HepG2 (cell line): ENCODE measurements around the gene ENTPD6. TPM values are rescaled to one million over a fixed set of nuclear protein-coding genes. Genes with fewer than 3 reads are reported as not detected.

Source experiments
- ATF7-NPFF ChIP-seq: sonication (generic); formaldehyde crosslinking; IDR thresholded peaks from 2 replicates; pipeline ENCODE4 v1.8.1; 2023; ENCODE audit warnings: mild to moderate bottlenecking, low read depth, missing genetic modification reagents, moderate library complexity
- FOXA3 ChIP-seq: IDR thresholded peaks from 2 replicates; pipeline ENCODE4 v1.6.1; 2016; ENCODE audit warnings: missing genetic modification reagents, missing compliant biosample characterization
- GPN1 ChIP-seq: sonication (generic); formaldehyde crosslinking; IDR thresholded peaks from 2 replicates; pipeline ENCODE4 v1.5.1; 2020; ENCODE audit warnings: missing genetic modification reagents, borderline replicate concordance
- HES4 ChIP-seq: sonication (generic); formaldehyde crosslinking; IDR thresholded peaks from 2 replicates; pipeline ENCODE4 v1.9.0; 2021; ENCODE audit warnings: mild to moderate bottlenecking, missing genetic modification reagents, borderline replicate concordance
- NFIB ChIP-seq: sonication (generic); formaldehyde crosslinking; IDR thresholded peaks from 2 replicates; pipeline ENCODE4 v1.9.0; 2021; ENCODE audit warnings: missing genetic modification reagents, mild to moderate bottlenecking, borderline replicate concordance
- NR2C2 ChIP-seq: sonication (generic); formaldehyde crosslinking; IDR thresholded peaks from 2 replicates; pipeline ENCODE4 v1.4.0; 2020; ENCODE audit warnings: missing genetic modification reagents, mild to moderate bottlenecking, moderate library complexity, borderline replicate concordance
- SIN3B ChIP-seq: fragments of 150-350 bp; IDR thresholded peaks from 2 replicates; pipeline ENCODE4 v1.6.1; 2014; ENCODE audit warnings: low read length
- SOX5 ChIP-seq: IDR thresholded peaks from 2 replicates; pipeline ENCODE4 v1.6.1; 2016; ENCODE audit warnings: borderline replicate concordance
- SP4 ChIP-seq: sonication (generic); formaldehyde crosslinking; IDR thresholded peaks from 2 replicates; pipeline ENCODE4 v1.8.1; 2023; ENCODE audit warnings: mild to moderate bottlenecking, missing genetic modification reagents
- STAG1 ChIP-seq: sonication (generic); formaldehyde crosslinking; IDR thresholded peaks from 2 replicates; pipeline ENCODE4 v1.4.0; 2020; ENCODE audit warnings: missing genetic modification reagents
- ZBTB1 ChIP-seq: sonication (generic); formaldehyde crosslinking; IDR thresholded peaks from 2 replicates; pipeline ENCODE4 v1.4.0; 2020; ENCODE audit warnings: missing genetic modification reagents, borderline replicate concordance
- ZFP62 ChIP-seq: sonication (generic); formaldehyde crosslinking; IDR thresholded peaks from 2 replicates; pipeline ENCODE4 v1.4.0; 2020; ENCODE audit warnings: missing genetic modification reagents
- ZNF180 ChIP-seq: sonication (generic); formaldehyde crosslinking; IDR thresholded peaks from 2 replicates; pipeline ENCODE4 v1.4.0; 2020; ENCODE audit warnings: low read depth, missing genetic modification reagents, borderline replicate concordance
- ZNF557 ChIP-seq: sonication (generic); formaldehyde crosslinking; IDR thresholded peaks from 2 replicates; pipeline ENCODE4 v1.4.0; 2020; ENCODE audit warnings: missing genetic modification reagents
- ZNF761 ChIP-seq: sonication (generic); formaldehyde crosslinking; conservative IDR thresholded peaks from 2 replicates; pipeline ENCODE4 v1.4.0; 2020; ENCODE audit warnings: mild to moderate bottlenecking, missing genetic modification reagents
- ZNF766 ChIP-seq: sonication (generic); formaldehyde crosslinking; IDR thresholded peaks from 2 replicates; pipeline ENCODE4 v1.5.0; 2020; ENCODE audit warnings: missing genetic modification reagents, borderline replicate concordance
- ZNF800 ChIP-seq: sonication (generic); formaldehyde crosslinking; IDR thresholded peaks from 2 replicates; pipeline ENCODE4 v1.4.0; 2020; ENCODE audit warnings: missing genetic modification reagents
- polyA plus RNA-seq, 8 experiments: library from polyadenylated mRNA; depleted of rRNA in 3 of 8; stranded (reverse) in 7 of 8; unstranded in 1 of 8; fragments of >200 nt; fragmentation: Illumina TruSeq in 4 of 8; extraction: Trizol in 4 of 8; gene quantifications; 2 replicates each; pipeline versions ENCODE4 v1.2.1 to v1.2.3, GENCODE V29; 2011 to 2016; ENCODE audit warnings: low read depth in 4 of 8, missing spikeins in 1 of 8, mixed read lengths in 1 of 8; ENCODE audit not compliant: insufficient read depth in 1 of 8
- total RNA-seq, 5 experiments: library from RNA; depleted of rRNA; stranded (reverse); fragments of >200 nt; fragmentation: Illumina TruSeq; extraction: Trizol; gene quantifications; 2 replicates each; pipeline ENCODE4 v1.2.3, GENCODE V29; 2016; ENCODE audit warnings: low read depth in 1 of 5
- TF ChIP-seq, protein P1 (sequence below): sonication (generic); formaldehyde crosslinking; IDR thresholded peaks from 2 replicates; pipeline ENCODE4 v1.4.0; 2020; ENCODE audit warnings: missing genetic modification reagents
- TF ChIP-seq, protein P2 (sequence below): sonication (generic); formaldehyde crosslinking; IDR thresholded peaks from 2 replicates; pipeline ENCODE4 v1.4.0; 2020; ENCODE audit warnings: missing genetic modification reagents, mild to moderate bottlenecking, borderline replicate concordance

The ENTPD6 gene
- total and polyA plus RNA-seq, 2 of the 13 experiments (the other 11 are each of a cell fraction or from before 2014, with no cell fraction given): 164 to 172 TPM

DNA sequence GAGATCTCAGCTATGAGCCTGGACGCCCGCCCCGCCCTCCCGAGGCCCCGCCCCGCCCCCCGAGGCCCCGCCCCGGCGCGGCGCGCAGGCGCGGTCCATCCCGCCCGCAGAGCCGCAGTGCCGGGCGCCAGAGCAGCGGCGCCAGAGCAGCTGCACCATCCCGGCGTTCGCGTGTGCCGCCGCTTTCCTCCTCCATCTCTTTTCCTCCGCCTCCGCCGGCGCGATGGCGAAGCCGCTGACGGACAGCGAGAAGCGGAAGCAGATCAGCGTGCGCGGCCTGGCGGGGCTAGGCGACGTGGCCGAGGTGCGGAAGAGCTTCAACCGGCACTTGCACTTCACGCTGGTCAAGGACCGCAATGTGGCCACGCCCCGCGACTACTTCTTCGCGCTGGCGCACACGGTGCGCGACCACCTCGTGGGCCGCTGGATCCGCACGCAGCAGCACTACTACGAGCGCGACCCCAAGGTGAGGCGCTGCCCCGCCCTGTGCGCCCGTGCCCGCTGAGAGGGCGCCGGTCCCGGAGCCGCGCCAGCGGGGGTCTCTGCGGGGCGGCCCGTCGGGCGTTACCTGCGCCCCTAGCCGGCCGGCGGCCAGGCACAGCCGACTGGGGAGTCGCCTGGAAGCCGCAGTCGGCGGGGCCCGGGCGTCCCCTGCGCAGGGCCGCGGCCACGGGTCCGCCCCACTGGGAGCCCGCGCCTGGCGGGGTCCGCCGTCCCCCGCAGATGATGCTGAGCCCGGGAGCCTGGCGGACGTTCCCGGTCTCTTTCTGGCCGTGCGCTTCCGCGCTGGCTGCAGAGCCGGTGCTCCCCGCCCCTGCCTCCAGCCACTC lies 52.7 kb downstream of the ENTPD6 start, which contains the start of gene PYGB (continued):
- no peak for TF ChIP-seq NFIB (CRISPR knock-in tag)
- no peak for TF ChIP-seq SIN3B
- peak; percentile 62 for TF ChIP-seq NR2C2 (CRISPR knock-in tag)
- TF ChIP-seq, protein P1, sequence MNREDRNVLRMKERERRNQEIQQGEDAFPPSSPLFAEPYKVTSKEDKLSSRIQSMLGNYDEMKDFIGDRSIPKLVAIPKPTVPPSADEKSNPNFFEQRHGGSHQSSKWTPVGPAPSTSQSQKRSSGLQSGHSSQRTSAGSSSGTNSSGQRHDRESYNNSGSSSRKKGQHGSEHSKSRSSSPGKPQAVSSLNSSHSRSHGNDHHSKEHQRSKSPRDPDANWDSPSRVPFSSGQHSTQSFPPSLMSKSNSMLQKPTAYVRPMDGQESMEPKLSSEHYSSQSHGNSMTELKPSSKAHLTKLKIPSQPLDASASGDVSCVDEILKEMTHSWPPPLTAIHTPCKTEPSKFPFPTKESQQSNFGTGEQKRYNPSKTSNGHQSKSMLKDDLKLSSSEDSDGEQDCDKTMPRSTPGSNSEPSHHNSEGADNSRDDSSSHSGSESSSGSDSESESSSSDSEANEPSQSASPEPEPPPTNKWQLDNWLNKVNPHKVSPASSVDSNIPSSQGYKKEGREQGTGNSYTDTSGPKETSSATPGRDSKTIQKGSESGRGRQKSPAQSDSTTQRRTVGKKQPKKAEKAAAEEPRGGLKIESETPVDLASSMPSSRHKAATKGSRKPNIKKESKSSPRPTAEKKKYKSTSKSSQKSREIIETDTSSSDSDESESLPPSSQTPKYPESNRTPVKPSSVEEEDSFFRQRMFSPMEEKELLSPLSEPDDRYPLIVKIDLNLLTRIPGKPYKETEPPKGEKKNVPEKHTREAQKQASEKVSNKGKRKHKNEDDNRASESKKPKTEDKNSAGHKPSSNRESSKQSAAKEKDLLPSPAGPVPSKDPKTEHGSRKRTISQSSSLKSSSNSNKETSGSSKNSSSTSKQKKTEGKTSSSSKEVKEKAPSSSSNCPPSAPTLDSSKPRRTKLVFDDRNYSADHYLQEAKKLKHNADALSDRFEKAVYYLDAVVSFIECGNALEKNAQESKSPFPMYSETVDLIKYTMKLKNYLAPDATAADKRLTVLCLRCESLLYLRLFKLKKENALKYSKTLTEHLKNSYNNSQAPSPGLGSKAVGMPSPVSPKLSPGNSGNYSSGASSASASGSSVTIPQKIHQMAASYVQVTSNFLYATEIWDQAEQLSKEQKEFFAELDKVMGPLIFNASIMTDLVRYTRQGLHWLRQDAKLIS (CRISPR knock-in tag): no peak
- peak; percentile 67 for TF ChIP-seq FOXA3 (CRISPR knock-in tag)
- 0 out of 2 replicates have a peak, but pooled peaks have one; percentile 64 for TF ChIP-seq ZFP62
- peak; percentile 61; the same call in 1 of the 2 replicates for TF ChIP-seq SOX5 (CRISPR knock-in tag)
- TF ChIP-seq HES4 (CRISPR knock-in tag): peak; percentile 93
- TF ChIP-seq ZNF766 (CRISPR knock-in tag): peak; percentile 87
- TF ChIP-seq STAG1 (CRISPR knock-in tag): no peak; the same call in 1 of the 2 replicates
- TF ChIP-seq ATF7-NPFF (CRISPR knock-in tag): peak; percentile 98
- peak; percentile 70; the same call in 1 of the 2 replicates for TF ChIP-seq ZNF180 (CRISPR knock-in tag)
- peak; percentile 15; the same call in 1 of the 2 replicates for TF ChIP-seq ZNF800 (CRISPR knock-in tag)
- peak; percentile 24; the same call in 1 of the 2 replicates for TF ChIP-seq ZNF761
- peak; percentile 93 for TF ChIP-seq SP4
- TF ChIP-seq, protein P2, sequence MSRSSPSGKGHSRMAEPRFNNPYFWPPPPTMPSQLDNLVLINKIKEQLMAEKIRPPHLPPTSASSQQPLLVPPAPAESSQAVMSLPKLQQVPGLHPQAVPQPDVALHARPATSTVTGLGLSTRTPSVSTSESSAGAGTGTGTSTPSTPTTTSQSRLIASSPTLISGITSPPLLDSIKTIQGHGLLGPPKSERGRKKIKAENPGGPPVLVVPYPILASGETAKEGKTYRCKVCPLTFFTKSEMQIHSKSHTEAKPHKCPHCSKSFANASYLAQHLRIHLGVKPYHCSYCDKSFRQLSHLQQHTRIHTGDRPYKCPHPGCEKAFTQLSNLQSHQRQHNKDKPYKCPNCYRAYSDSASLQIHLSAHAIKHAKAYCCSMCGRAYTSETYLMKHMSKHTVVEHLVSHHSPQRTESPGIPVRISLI: peak; percentile 66; the same call in 1 of the 2 replicates
- TF ChIP-seq ZBTB1 (CRISPR knock-in tag): 0 out of 2 replicates have a peak, but pooled peaks have one; percentile 75
- no peak for TF ChIP-seq GPN1 (CRISPR knock-in tag)
- peak; percentile 97 for TF ChIP-seq ZNF557 (CRISPR knock-in tag)
